A549 (cell line): ENCODE data around the gene GPSM1.

Source experiments
- CHD4 ChIP-seq: fragments of 200-600 bp; sonication (generic); IDR thresholded peaks from 2 replicates; pipeline ENCODE4 v1.6.1; 2016; ENCODE audit warnings: antibody characterized with exemption, mild to moderate bottlenecking, borderline replicate concordance
- CTCF ChIP-seq: fragments of >200 bp; sonication (Bioruptor Twin); formaldehyde crosslinking; IDR thresholded peaks from 3 replicates; pipeline ENCODE4 v1.5.1; 2016
- ELK1 ChIP-seq: fragments of 150-350 bp; IDR thresholded peaks from 2 replicates; pipeline ENCODE4 v1.6.1; 2014; ENCODE audit warnings: low read depth, mild to moderate bottlenecking, low read length
- HMGXB4 ChIP-seq: fragments of 250-450 bp; sonication (Bioruptor Pico); IDR thresholded peaks from 2 replicates; pipeline ENCODE4 v1.5.0; 2021; ENCODE audit warnings: mild to moderate bottlenecking, moderate library complexity, borderline replicate concordance
- POLR2A ChIP-seq: IDR thresholded peaks from 2 replicates; pipeline ENCODE4 v1.6.1; 2012; ENCODE audit warnings: mild to moderate bottlenecking, low read length
- RARB ChIP-seq: fragments of 250-450 bp; sonication (Bioruptor Pico); IDR thresholded peaks from 2 replicates; pipeline ENCODE4 v1.8.0; 2021; ENCODE audit warnings: mild to moderate bottlenecking, moderate library complexity
- RNF2 ChIP-seq: fragments of 200-600 bp; sonication (generic); IDR thresholded peaks from 2 replicates; pipeline ENCODE4 v1.6.1; 2016; ENCODE audit warnings: low read depth, mild to moderate bottlenecking, antibody characterized with exemption, moderate library complexity, borderline replicate concordance
- SMC3 ChIP-seq: fragments of >200 bp; sonication (Bioruptor Twin); formaldehyde crosslinking; IDR thresholded peaks from 3 replicates; pipeline ENCODE4 v1.6.1; 2018; ENCODE audit warnings: inconsistent platforms

GRCh38 chr9:136295055-136295454 is 32.3 kb upstream of the GPSM1 start:
- TF ChIP-seq CHD4 (no peak), RNF2 (no peak), RARB (CRISPR knock-in tag) (no peak), ELK1 (no peak), POLR2A (no peak), HMGXB4 (CRISPR knock-in tag) (no peak), CTCF (no peak), SMC3 (no peak)
